ENCODE results near the gene TAL2. TPM values are rescaled to one million over a fixed set of nuclear protein-coding genes. Genes with fewer than 3 reads are reported as not detected.

The TAL2 gene
- total and polyA plus RNA-seq, 9 of the 15 experiments (the other 6 are each of a cell fraction or from before 2014, with no cell fraction given): 0.21 to 3.7 (median 1.1) TPM; not detected in 1

DNA sequence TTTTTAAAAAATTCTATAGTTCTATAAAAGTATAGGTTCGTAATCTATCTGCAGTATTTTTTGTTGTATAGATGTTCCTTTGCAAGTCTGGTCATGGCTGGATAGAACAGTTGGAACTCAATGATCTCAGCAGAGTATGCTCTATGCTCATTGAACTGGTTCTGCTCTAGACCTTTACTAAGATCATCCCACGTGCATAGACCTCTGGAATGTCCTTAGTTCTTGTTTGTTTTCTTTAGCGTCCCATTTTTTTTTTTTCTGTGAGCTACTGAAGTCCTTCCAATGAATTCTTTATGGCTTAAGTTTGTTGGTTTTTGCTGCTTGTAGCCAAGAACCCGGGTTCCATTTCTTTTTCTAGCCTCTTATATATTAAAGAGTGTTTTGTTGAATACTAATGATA is 35.6 kb downstream of the TAL2 start (continued):
- TF ChIP-seq MYC (IDR thresholded peaks at IDR 0.05; ENCODE audit: low read depth, low read length): 0 out of 2 replicates have a peak, but pooled peaks have one; percentile 25
- TF ChIP-seq MYC (CRISPR knock-in tag; IDR thresholded peaks at IDR 0.05; ENCODE audit: borderline replicate concordance, low read depth): no peak
- TF ChIP-seq TRIM28 (IDR thresholded peaks at IDR 0.05): no peak

- H3K4me3 ChIP-seq: no peak overlapping the region
- no peak overlapping the region for H3K4me2 ChIP-seq (ENCODE audit: insufficient read depth, low read length)
Observed at GRCh38 chr9:105698348-105698870, 36.2 kb downstream of the TAL2 start.

More at GRCh38 chr9:105698348-105698870, 36.2 kb downstream of the TAL2 start:
- Histone ChIP-seq H3K79me2 (ENCODE audit: control insufficient read depth, insufficient read depth, low read length) (peaks cover 85% of the 10 kb centered on the region), H2AFZ (ENCODE audit: low read depth, low read length) (no peak overlapping the region), H4K20me1 (replicated peaks; ENCODE audit: control insufficient read depth, insufficient read depth, low read length) (peaks cover 6% of the 10 kb centered on the region; the same call in 1 of the 2 replicates), H3K27me3 (ENCODE audit: control insufficient read depth in 2 of 2, insufficient read depth in 2 of 2, low read length in 2 of 2) (no peaks in the 10 kb centered on the region), H3K27ac (ENCODE audit: extremely low read depth, low read depth, low read length) (peak overlapping the region; percentile 51; the same call in 2 of the 3 replicates), H3K9me1 (ENCODE audit: control insufficient read depth, insufficient read depth, low read length) (no peaks in the 10 kb centered on the region), H3K4me1 (replicated peaks in 1 of 2; ENCODE audit: control insufficient read depth in 2 of 2, insufficient read depth in 2 of 2, low read length in 2 of 2) (peaks cover 8 to 33% of the 10 kb centered on the region in 2 experiments; a peak in 4 of 5 replicates), H3K9me3 (replicated peaks; ENCODE audit: control insufficient read depth, insufficient read depth, low read depth, low read length) (no peaks in the 10 kb centered on the region), H3K9ac (ENCODE audit: insufficient read depth in 1 of 2, low read depth in 2 of 2, low read length in 2 of 2) (peak overlapping the region in 1 of 2 experiments; percentile 59; a peak in 1 of 4 replicates), H3K36me3 (ENCODE audit: control insufficient read depth, insufficient read depth, low read length) (peaks cover 6% of the 10 kb centered on the region; the same call in 1 of the 3 replicates)
- intact Hi-C loops (cut with micrococcal nuclease): no loop called here
- FAIRE-seq: no peak
- no peak for ATAC-seq
- no peak for DNase-seq (ENCODE audit: extremely low read depth in 1 of 4, low spot score in 3 of 4)
- in situ Hi-C loops (cut with MboI): no loop called here
- 22% methylated on average over 1 of the region's 1 CpG for WGBS (ENCODE audit: insufficient coverage, low coverage, missing lambda C conversion rate)
- ChIA-PET POLR2A (interaction anchor here (0.6 kb wide), 2 partner anchors 42 to 65 kb away, joined by 3 read pairs; no protein-coding TSS in a partner anchor), CTCF (ENCODE audit: low intra/inter-chr PET ratio) (interaction anchor here (0.6 kb wide), 1 partner anchor 267 kb away, joined by 3 read pairs; no protein-coding TSS in a partner anchor)
- BruUV-seq (replicated peaks): no TSS peak
- no peak for TF ChIP-seq RBM34 (IDR thresholded peaks at IDR 0.05; ENCODE audit: borderline replicate concordance, insufficient read depth, low read length)
- TF ChIP-seq NFE2 (IDR thresholded peaks at IDR 0.05; ENCODE audit: low read depth): peak; percentile 38; the same call in 1 of the 2 replicates
- no peak for TF ChIP-seq POLR2A (conservative IDR thresholded peaks at IDR 0.05)
- peak; percentile 73 for TF ChIP-seq C11orf30 (IDR thresholded peaks at IDR 0.05; ENCODE audit: low read depth)
- peak; percentile 89 for TF ChIP-seq ZNF316 (IDR thresholded peaks at IDR 0.05)
- peak; percentile 68 for TF ChIP-seq MAFG (tag; conservative IDR thresholded peaks at IDR 0.05)
- TF ChIP-seq ELF1 (tag; IDR thresholded peaks at IDR 0.05): 0 out of 2 replicates have a peak, but pooled peaks have one; percentile 23
- no peak for TF ChIP-seq ZNF24 (IDR thresholded peaks at IDR 0.05)

Data from K562 (cell line).